ENCODE results near the gene CISTR.

The CISTR gene

DNA sequence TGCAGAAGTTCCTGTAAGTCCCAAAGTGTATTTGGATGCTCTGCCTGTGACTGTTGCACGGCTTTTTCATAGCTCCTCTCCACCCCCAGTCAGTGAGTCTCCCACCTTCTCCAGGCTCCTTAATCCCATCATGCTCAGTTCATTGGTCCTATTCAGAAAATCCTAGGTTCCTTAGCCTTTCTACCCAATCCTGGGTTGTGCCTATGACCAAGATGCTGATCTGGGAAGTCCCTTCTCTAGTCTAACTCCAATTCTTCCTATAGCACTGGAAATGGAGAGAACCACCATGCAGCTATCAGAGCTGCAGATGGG is 7.7 kb downstream of the CISTR start:
- H3K27me3 ChIP-seq: peaks cover 49% of the 10 kb centered on the region
- no peak for DNase-seq
- H3K36me3 ChIP-seq: no peaks in the 10 kb centered on the region
- H3K4me1 ChIP-seq: no peaks in the 10 kb centered on the region
- TF ChIP-seq CTCF (IDR thresholded peaks at IDR 0.05; ENCODE audit: low read depth, low read length): no peak
- H3K4me3 ChIP-seq (ENCODE audit: low read depth, low read length): no peak overlapping the region
- no peaks in the 10 kb centered on the region for H3K9me3 ChIP-seq

GRCh38 chr12:53743266-53744129 is 8.3 kb downstream of the CISTR start:
- peaks cover 49% of the 10 kb centered on the region for H3K27me3 ChIP-seq
- H3K4me3 ChIP-seq (ENCODE audit: low read depth, low read length): no peak overlapping the region
- peak; percentile 57 for DNase-seq
- no peaks in the 10 kb centered on the region for H3K9me3 ChIP-seq
- H3K4me1 ChIP-seq: no peaks in the 10 kb centered on the region
- H3K36me3 ChIP-seq: no peaks in the 10 kb centered on the region
- TF ChIP-seq CTCF (IDR thresholded peaks at IDR 0.05; ENCODE audit: low read depth, low read length): peak; percentile 96

DNA sequence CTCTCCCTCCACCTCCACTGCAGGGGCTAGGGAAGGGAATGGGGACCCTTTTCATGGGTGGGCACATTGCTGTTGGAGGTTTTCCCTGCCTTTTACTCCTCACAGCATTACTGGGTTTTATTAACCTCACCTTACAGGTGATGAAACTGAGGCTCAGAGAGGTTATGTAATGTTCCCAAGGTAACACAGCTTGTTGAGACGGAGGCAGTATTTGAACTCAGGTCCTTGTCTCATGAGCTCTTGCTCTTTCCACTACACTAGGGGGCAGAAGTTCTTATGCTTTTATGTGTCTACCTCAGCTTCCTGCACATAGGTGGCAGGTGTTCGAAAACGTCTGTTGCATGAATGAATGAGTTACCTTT is 11.7 kb downstream of the CISTR start:
- peaks cover 66% of the 10 kb centered on the region for H3K27me3 ChIP-seq
- no peak overlapping the region for H3K4me3 ChIP-seq (ENCODE audit: low read depth, low read length)
- H3K36me3 ChIP-seq: no peaks in the 10 kb centered on the region

DNA sequence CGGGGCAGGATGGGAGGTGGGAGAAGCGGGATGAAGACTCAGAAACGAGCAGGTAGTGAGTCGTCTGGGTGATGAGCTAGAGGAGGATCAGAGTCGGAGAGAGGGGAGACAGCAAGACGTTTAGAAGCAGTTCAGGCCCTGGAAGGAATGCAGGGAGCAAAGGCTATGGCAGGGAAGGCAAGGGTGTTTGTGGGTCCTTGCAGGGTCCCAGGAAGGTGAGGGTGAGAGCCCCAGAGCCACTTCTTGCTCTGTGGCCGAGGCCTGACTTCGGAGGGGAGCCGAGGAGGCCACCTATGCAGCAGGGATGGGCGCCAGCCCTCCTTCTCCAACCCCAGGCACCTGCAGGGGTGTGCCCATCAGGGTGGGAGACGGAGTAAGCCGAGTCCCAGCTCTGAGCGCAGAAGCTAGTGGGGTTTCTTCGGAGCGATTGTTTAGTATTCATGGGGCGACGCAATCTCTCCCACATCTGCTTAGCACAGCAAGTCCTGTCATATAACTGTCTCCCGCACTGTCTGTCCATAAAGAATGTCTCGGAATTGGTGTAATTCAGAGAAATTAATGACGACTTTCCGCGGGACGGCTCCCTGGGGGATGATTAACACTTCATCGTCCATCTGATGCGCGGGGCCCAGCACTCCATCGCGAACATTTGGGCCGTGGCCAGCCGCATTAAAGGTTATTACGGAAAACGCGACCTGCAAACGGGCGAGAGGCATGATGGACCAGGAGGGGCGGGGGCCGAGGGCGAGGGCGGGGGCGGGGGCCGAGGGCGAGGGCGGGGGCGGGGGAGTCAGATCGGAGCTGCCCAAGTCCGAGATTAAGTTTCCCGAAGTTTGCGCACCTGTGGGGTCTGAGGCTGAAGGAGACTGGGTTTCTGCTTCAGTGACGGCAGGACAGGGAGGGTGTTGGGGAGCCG is 12.3 kb downstream of the CISTR start:
- DNase-seq: no peak
- no peak overlapping the region for H3K4me3 ChIP-seq (ENCODE audit: low read depth, low read length)
- peaks cover 70% of the 10 kb centered on the region for H3K27me3 ChIP-seq

More for the DNA sequence above, 11.7 kb downstream of the CISTR start:
- no peaks in the 10 kb centered on the region for H3K4me1 ChIP-seq
- no peaks in the 10 kb centered on the region for H3K9me3 ChIP-seq
- no peak for TF ChIP-seq CTCF (IDR thresholded peaks at IDR 0.05; ENCODE audit: low read depth, low read length)
- no peak for DNase-seq

GRCh38 chr12:53738406-53739213 is 13.2 kb downstream of the CISTR start:
- H3K4me1 ChIP-seq: no peaks in the 10 kb centered on the region
- TF ChIP-seq CTCF (IDR thresholded peaks at IDR 0.05; ENCODE audit: low read depth, low read length): no peak
- no peak overlapping the region for H3K4me3 ChIP-seq (ENCODE audit: low read depth, low read length)
- H3K36me3 ChIP-seq: no peaks in the 10 kb centered on the region
- peaks cover 69% of the 10 kb centered on the region for H3K27me3 ChIP-seq
- DNase-seq: no peak
- H3K9me3 ChIP-seq: no peaks in the 10 kb centered on the region

More for the DNA sequence above, 12.3 kb downstream of the CISTR start:
- Histone ChIP-seq H3K36me3 (no peaks in the 10 kb centered on the region), H3K9me3 (no peaks in the 10 kb centered on the region), H3K4me1 (no peaks in the 10 kb centered on the region)
- TF ChIP-seq CTCF (IDR thresholded peaks at IDR 0.05; ENCODE audit: low read depth, low read length): no peak
